ENCODE measurements around the gene NDST1. TPM values are rescaled to one million over a fixed set of nuclear protein-coding genes. Genes with fewer than 3 reads are reported as not detected.
A peak's percentile ranks its signal among the peaks of the same experiment; 100 is the strongest.

NDST1 gene
- total RNA-seq, 1 donor from 2014 or later, result 17.1 TPM

DNA sequence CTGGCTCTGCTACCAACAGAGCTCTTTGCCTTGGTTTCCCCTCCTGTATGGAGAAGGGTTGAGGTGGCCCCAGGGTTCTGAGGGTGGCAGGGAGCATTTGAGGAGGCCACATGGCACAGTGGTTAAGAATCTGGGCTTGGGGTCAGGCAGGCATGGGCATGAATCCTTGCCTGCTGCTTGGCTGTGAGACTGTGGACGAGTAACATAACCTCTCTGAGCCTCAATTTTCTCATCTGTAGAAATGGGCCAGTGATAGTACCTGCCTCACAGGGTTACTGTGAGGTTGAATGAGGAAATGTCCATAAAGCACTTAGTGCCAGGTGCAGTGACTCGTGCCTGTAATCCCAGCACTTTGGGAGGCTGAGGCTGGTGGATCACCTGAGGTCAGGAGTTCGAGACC lies 5.1 kb upstream of the NDST1 start:
- FAIRE-seq, result no peak
- H3K27me3 ChIP-seq (ENCODE audit: control insufficient read depth, insufficient read depth, low read length), result no peaks in the 10 kb centered on the region

DNA sequence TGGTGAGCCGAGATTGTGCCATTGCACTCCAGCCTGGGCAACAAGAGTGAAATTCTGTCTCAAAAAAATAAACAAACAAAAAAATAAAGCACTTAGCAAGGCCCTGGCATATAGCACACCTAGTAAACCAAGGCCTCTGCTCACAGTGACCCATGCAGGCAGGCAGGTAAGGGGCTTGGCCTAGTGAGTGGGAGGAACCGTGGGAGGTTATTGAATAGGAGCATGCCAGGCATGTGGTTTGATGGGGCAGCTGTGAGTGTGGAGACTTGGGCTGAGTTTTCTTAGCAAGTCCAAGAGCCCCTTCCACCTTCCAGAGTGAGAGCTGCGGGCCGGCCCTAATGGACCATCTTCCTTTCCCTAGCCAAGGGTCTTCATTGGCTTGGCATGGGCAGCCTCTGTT lies 4.5 kb upstream of the NDST1 start:
- no peak overlapping the region for H3K4me3 ChIP-seq (ENCODE audit: low read depth, low read length)
- peak; percentile 40 for FAIRE-seq
- TF ChIP-seq, protein P1, sequence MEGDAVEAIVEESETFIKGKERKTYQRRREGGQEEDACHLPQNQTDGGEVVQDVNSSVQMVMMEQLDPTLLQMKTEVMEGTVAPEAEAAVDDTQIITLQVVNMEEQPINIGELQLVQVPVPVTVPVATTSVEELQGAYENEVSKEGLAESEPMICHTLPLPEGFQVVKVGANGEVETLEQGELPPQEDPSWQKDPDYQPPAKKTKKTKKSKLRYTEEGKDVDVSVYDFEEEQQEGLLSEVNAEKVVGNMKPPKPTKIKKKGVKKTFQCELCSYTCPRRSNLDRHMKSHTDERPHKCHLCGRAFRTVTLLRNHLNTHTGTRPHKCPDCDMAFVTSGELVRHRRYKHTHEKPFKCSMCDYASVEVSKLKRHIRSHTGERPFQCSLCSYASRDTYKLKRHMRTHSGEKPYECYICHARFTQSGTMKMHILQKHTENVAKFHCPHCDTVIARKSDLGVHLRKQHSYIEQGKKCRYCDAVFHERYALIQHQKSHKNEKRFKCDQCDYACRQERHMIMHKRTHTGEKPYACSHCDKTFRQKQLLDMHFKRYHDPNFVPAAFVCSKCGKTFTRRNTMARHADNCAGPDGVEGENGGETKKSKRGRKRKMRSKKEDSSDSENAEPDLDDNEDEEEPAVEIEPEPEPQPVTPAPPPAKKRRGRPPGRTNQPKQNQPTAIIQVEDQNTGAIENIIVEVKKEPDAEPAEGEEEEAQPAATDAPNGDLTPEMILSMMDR (IDR thresholded peaks at IDR 0.05; ENCODE audit: insufficient read depth, low read length, severe bottlenecking), result no peak
- DNase-seq (ENCODE audit: low read depth), result no peak
- no peaks in the 10 kb centered on the region for H3K36me3 ChIP-seq (ENCODE audit: control insufficient read depth, insufficient read depth, low read length)
- no peaks in the 10 kb centered on the region for H3K27me3 ChIP-seq (ENCODE audit: control insufficient read depth, insufficient read depth, low read length)

More for the DNA sequence above, 5.1 kb upstream of the NDST1 start:
- no peak for DNase-seq (ENCODE audit: low read depth)
- Histone ChIP-seq H3K4me3 (ENCODE audit: low read depth, low read length) (no peak overlapping the region), H3K36me3 (ENCODE audit: control insufficient read depth, insufficient read depth, low read length) (no peaks in the 10 kb centered on the region)
- TF ChIP-seq, protein P1 (IDR thresholded peaks at IDR 0.05; ENCODE audit: insufficient read depth, low read length, severe bottlenecking), result no peak

DNA sequence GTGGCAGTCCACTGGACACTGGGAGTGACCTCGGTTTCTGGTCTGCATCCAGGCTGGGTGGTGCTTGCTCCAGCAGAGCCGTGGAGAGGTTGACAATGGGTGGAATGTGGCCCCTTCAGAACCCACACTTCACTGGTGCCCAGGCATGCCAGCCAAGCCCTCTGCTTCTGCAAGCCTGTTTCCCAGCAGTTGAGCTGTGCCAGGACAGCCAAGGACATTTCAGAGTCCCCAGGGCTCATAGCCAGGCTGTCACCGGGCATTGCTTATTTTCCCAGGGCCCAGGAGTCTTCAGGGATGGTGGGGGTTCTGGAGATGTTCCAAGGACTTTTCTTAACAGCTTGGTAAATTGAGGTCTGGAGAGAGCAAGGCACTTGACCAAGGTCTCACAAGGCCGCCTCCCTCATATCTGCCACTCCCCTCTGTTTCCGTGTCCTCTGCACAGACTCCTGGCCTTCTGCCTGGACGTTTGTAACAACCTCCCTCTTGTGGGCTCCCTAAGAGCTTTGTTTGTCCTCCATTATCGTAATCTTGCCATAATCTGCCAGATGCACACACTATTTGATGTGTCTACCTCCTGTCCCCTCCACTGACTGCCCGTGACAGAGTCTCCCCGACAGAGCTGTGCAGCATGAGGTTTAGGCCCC lies 3.8 kb upstream of the NDST1 start:
- H3K27me3 ChIP-seq (ENCODE audit: control insufficient read depth, insufficient read depth, low read length), result no peaks in the 10 kb centered on the region
- FAIRE-seq (no peak), DNase-seq (ENCODE audit: low read depth) (no peak)
- H3K36me3 ChIP-seq (ENCODE audit: control insufficient read depth, insufficient read depth, low read length), result peaks cover 2% of the 10 kb centered on the region
- no peak overlapping the region for H3K4me3 ChIP-seq (ENCODE audit: low read depth, low read length)
- TF ChIP-seq, protein P1 (IDR thresholded peaks at IDR 0.05; ENCODE audit: insufficient read depth, low read length, severe bottlenecking), result no peak

DNA sequence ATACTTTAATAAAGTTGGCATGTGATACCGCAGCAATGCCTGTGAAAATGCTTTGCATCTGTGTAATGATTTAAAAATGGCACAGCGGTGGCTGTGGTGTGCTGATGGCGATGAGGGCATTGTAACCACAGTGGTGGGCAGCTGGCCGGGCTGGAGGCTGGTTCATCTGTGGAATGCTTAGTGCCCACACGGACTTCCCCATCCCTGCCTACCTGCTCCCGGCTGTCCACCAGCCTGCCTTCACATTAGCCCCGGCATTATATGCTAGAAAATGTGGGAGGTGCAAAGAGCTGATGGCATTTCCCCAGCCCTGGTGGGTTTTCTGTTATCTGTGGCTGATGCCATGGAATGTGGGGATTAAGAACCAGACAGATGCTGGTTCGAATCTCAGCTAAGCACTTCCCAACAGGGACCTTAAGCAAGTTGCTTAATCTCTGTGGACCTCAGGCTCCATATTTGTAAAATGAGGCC lies 2.9 kb upstream of the NDST1 start:
- TF ChIP-seq, protein P1 (IDR thresholded peaks at IDR 0.05; ENCODE audit: insufficient read depth, low read length, severe bottlenecking), result no peak
- Histone ChIP-seq H3K36me3 (ENCODE audit: control insufficient read depth, insufficient read depth, low read length) (peaks cover 2% of the 10 kb centered on the region), H3K27me3 (ENCODE audit: control insufficient read depth, insufficient read depth, low read length) (no peaks in the 10 kb centered on the region), H3K4me3 (ENCODE audit: low read depth, low read length) (no peak overlapping the region)
- FAIRE-seq, result no peak
- DNase-seq (ENCODE audit: low read depth), result no peak

DNA sequence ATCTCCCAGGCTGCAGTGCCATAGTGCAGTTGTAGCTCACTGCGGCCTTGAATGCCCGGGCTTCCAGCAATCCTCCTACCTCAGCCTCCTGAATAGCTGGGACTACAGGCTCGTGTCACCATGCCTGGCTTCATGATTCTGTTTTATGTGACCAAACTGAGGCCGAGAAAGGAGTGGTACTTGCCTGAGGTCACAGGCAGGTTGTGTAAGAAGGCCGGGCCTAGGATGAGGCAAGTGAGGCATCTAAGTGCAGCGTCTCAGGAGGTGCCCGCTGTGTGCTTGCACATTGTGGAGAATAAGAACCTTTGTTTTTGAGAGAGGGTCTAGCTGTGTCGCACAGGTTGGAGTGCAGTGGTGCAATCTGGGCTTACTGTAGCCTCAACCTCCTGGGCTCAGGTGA lies 2.1 kb upstream of the NDST1 start:
- FAIRE-seq (no peak), DNase-seq (ENCODE audit: low read depth) (no peak)
- H3K36me3 ChIP-seq (ENCODE audit: control insufficient read depth, insufficient read depth, low read length), result peaks cover 2% of the 10 kb centered on the region
- no peak overlapping the region for H3K4me3 ChIP-seq (ENCODE audit: low read depth, low read length)
- TF ChIP-seq, protein P1 (IDR thresholded peaks at IDR 0.05; ENCODE audit: insufficient read depth, low read length, severe bottlenecking), result no peak
- no peaks in the 10 kb centered on the region for H3K27me3 ChIP-seq (ENCODE audit: control insufficient read depth, insufficient read depth, low read length)

Measured in bronchial epithelial cell (primary cell).